22Rv1 (cell line): ENCODE measurements around the gene NRXN3.

Experiments used
- H3K27ac ChIP-seq: fragments of 450-650 bp; 2 replicates; pipeline ENCODE4 v1.5.1; 2017
- ZFX ChIP-seq: fragments of 450-650 bp; IDR thresholded peaks from 2 replicates; pipeline ENCODE4 v1.6.1; 2017; ENCODE audit warnings: antibody characterized with exemption, borderline replicate concordance
- TF ChIP-seq, protein P1 (sequence below): fragments of 450-650 bp; IDR thresholded peaks from 2 replicates; pipeline ENCODE4 v1.5.1; 2017; ENCODE audit warnings: mild to moderate bottlenecking

NRXN3 gene

DNA sequence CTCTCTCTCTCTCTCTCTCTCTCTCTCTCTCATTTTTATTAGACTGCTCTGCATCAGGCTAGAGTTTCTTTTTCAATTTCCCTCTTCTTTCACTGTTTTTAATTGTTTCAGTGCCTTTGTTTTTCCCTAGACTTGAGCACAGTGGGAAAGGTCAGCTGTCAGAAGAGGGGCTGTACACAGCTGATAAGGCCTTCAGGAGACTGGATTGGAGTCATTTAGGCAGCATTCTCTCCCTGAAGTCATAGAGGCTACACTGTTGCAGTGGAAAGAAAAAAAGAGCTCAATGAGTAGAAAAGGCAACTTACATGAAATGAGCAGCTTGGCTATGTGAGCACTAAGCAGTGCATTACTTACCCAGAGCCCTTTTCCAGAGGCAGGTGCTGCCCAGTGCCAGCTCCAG lies 456.9 kb downstream of the NRXN3 start:
- H3K27ac ChIP-seq = no peak overlapping the region
- TF ChIP-seq, protein P1, sequence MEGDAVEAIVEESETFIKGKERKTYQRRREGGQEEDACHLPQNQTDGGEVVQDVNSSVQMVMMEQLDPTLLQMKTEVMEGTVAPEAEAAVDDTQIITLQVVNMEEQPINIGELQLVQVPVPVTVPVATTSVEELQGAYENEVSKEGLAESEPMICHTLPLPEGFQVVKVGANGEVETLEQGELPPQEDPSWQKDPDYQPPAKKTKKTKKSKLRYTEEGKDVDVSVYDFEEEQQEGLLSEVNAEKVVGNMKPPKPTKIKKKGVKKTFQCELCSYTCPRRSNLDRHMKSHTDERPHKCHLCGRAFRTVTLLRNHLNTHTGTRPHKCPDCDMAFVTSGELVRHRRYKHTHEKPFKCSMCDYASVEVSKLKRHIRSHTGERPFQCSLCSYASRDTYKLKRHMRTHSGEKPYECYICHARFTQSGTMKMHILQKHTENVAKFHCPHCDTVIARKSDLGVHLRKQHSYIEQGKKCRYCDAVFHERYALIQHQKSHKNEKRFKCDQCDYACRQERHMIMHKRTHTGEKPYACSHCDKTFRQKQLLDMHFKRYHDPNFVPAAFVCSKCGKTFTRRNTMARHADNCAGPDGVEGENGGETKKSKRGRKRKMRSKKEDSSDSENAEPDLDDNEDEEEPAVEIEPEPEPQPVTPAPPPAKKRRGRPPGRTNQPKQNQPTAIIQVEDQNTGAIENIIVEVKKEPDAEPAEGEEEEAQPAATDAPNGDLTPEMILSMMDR = no peak
- no peak for TF ChIP-seq ZFX

DNA sequence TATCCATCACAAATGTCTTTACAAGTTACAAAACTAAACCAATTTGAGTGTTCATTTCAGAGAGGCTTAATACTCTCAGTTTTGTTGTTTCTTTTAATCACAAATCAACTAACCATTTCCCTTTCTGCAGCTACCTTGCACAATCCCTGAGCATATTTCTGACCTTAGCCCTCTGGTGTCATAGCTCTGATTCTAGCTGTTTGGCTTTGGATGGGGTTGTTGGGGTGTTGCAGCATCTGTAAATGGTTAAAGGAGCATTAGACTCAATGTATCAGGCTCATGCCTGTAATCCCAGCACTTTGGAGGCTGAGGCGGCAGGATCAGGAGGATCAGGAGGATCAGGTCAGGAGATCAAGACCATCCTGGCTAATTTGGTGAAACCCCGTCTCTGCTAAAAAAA lies 461.4 kb downstream of the NRXN3 start:
- H3K27ac ChIP-seq = no peak overlapping the region
- no peak for TF ChIP-seq ZFX
- TF ChIP-seq, protein P1 = no peak

DNA sequence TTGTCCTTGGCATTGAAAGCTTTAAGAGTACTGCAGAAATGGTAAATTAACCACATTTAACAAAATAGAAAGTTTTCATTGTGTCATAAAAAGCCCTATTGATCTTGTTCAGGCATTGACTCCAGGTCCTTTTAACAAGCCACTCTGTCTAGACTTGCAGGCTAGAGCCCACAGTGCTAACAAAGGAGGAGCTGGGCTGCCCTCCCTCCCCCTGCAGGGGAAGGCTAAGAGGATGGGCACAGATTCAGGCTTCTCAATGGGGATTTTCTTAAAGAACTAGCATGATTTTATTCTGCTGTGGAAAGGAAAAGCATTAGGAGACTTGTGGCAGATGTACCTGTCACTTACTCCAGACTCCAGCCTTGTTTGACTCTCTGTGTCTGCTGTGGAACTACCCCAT lies 463.6 kb downstream of the NRXN3 start:
- no peak for TF ChIP-seq ZFX
- TF ChIP-seq, protein P1 = no peak
- no peak overlapping the region for H3K27ac ChIP-seq

DNA sequence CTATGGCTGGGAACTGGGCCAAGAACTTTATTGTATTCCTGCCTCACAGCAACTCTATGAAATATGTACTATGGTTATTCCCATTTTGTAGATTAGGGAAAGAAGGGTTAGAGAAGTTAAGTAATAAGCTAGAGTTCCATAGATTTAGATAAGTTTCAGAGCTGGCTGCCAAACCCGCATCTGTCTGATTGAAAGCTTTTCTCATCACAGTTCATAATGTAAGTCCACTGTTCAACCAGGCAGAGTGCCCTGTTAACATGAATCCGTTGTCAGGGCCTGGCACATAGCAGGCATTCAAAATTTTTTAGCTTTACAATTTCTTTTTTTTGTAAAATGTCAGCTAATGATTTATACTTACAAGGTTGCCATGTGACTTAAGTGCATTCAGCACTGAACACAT lies 467.3 kb downstream of the NRXN3 start:
- no peak overlapping the region for H3K27ac ChIP-seq
- TF ChIP-seq, protein P1 = no peak
- no peak for TF ChIP-seq ZFX

DNA sequence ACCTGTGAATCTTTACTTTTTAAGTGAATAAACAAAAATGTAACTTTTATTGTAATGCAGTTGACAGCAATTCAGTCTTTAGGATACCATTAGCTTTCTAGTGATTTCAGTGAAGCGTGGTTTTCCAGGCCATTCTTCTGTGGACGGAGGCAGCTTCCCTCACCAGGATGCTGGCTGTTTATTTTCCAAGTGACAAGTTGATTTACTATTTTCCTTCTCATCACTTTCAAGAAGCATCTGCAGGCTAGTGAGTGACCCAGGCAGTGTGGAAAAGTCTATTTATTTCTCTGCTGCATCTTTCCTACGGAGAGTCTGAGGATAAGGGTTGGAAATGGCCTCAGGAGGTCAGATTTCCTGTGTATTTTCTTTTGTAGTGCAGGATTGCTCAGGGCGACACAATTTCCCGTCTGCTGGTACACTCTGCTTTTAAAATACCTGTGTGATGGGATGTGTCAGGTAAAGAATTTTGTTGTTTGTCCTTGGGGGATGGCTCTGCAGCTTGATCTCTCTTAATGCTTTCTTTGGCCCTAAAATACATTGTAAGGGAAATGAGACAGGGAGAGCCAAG lies 467.8 kb downstream of the NRXN3 start:
- no peak overlapping the region for H3K27ac ChIP-seq
- no peak for TF ChIP-seq ZFX
- TF ChIP-seq, protein P1 = no peak

DNA sequence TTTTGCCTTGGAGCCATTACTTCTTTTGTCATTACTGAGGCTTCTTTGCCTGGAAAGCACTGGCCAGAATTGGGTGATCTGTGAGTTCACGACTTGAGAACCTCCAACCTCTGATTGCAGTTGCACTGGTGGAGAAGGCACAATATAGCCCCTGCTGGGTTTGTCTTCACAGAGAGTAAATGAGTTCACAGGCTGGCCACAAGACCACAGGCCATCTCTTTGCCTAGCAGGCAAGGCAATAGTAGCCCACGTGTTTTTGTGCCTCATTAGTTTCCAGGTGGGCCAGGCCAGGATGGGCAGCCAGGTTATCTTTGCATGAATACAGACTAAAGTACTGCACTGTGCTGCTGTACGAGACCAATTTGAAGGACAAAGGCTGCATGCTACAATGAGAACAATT lies 468.8 kb downstream of the NRXN3 start:
- TF ChIP-seq, protein P1 = no peak
- TF ChIP-seq ZFX = no peak
- no peak overlapping the region for H3K27ac ChIP-seq

DNA sequence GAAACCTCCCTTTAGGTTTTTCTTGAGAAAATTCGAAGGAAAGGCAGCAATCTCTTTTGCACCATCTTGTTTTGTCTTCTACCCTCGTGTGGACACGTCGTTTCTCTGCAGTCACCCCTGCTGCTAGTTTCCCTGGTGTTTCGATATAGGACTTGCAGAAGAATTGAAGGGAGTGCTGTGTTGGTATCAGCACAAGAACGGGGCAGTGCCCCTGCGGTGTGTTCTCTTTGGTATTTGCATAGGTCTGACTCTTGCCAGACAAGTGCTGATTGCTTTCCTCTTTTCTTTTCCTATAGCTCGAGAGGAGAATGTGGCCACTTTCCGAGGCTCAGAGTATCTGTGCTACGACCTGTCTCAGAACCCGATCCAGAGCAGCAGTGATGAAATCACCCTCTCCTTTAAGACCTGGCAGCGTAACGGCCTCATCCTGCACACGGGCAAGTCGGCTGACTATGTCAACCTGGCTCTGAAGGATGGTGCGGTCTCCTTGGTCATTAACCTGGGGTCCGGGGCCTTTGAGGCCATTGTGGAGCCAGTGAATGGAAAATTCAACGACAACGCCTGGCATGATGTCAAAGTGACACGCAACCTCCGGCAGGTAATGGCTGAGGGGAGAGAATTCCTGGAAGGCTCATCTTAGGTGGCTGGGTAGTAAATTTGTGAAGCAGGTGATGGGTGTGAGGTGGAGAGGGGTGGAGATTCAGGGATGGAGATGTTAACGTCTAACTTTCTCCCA lies 474.8 kb downstream of the NRXN3 start:
- no peak overlapping the region for H3K27ac ChIP-seq
- no peak for TF ChIP-seq ZFX
- TF ChIP-seq, protein P1 = no peak
